Astrocyte of the cerebellum (primary cell): ENCODE results near the gene GRID2.

Experiments used
- DNase-seq: peaks from one replicate; pipeline ENCODE4 v3.0.0-alpha.2; 2011; ENCODE audit warnings: low read depth
- H3K4me3 ChIP-seq: 2 replicates; pipeline ENCODE4 v1.5.1; 2011; ENCODE audit warnings: mild to moderate bottlenecking, low read depth, low read length, moderate library complexity
- CTCF ChIP-seq: IDR thresholded peaks from 2 replicates; pipeline ENCODE4 v1.5.1; 2012; ENCODE audit warnings: low read length, low read depth, moderate library complexity, mild to moderate bottlenecking; ENCODE audit errors: missing control alignments
- in situ Hi-C: cut with HindIII; loops from 2 replicates; pipeline ENCODE4 v1.10.0; 2017; ENCODE audit warnings: low sequenced_read_pairs

GRID2 gene

GRCh38 chr4:93018806-93019205 is 715.0 kb downstream of the GRID2 start:
- no peak overlapping the region for H3K4me3 ChIP-seq
- in situ Hi-C loops, result no loop called here
- DNase-seq, result no peak
- TF ChIP-seq CTCF, result no peak

- DNase-seq, result no peak
- TF ChIP-seq CTCF, result no peak
- H3K4me3 ChIP-seq, result no peak overlapping the region
- in situ Hi-C loops, result no loop called here
Observed at GRCh38 chr4:93029769-93030168, 726.0 kb downstream of the GRID2 start.

- in situ Hi-C loops, result no loop called here
Observed at GRCh38 chr4:93030670-93031069, 726.9 kb downstream of the GRID2 start.

GRCh38 chr4:93031431-93032098 is 727.8 kb downstream of the GRID2 start:
- in situ Hi-C loops, result no loop called here
- DNase-seq, result no peak
- H3K4me3 ChIP-seq, result no peak overlapping the region
- no peak for TF ChIP-seq CTCF

More at GRCh38 chr4:93030670-93031069, 726.9 kb downstream of the GRID2 start:
- DNase-seq, result no peak
- no peak overlapping the region for H3K4me3 ChIP-seq
- no peak for TF ChIP-seq CTCF

- in situ Hi-C loops, result no loop called here
- no peak for DNase-seq
- no peak overlapping the region for H3K4me3 ChIP-seq
- no peak for TF ChIP-seq CTCF
Observed at GRCh38 chr4:93042746-93043145, 739.0 kb downstream of the GRID2 start.

- no peak for TF ChIP-seq CTCF
- no peak for DNase-seq
- in situ Hi-C loops, result no loop called here
- no peak overlapping the region for H3K4me3 ChIP-seq
Observed at GRCh38 chr4:93053140-93053539, 749.4 kb downstream of the GRID2 start.
